GM19372 (cell line): ENCODE data around the gene COX7A2L.
"Not testable (repeated sequence)": the region's sequence is repeated elsewhere in the genome, so short reads cannot be mapped to it uniquely, and the experiment has no call there.

Source experiments
- ATAC-seq: cut with Tn5 transposase; IDR thresholded peaks from one replicate; pipeline ENCODE4 v1.9.1; 2021; ENCODE audit warnings: mild to moderate bottlenecking, low read depth, moderate library complexity; ENCODE audit not compliant: unreplicated experiment

Gene COX7A2L

DNA sequence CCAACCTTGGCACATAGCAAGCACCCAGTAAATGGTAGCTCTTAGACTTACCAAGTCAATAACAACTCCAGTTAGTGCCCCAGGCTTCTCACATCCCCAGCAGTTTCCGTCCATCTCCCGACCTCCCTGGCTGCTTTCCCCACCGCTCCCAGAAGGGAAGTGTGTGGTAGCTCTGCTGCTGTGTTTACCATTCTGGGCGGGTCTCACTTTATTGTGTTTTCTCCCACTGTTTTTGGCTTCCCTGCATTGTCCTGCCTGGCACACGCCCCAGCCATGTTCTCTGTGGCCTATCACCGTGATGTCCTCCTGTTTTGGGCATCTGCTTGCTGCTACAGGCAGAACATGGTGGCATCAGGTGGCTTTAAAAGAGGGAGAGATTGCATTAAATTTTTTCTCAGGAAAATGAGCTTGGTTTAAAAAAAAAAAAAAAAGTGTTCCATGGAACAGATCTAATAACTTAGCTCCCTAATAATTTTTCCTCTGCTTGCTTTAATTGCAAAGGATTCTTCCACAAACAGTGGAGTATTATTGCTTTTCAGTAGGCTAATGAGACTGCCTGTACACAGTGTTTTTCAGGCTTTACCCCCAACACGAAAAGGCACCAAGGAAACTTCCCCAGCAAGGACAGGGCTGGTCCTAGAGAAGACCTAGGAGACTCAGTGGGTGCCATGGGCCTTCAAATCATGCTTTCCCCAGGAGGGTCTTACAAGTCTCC lies 8.0 kb upstream of the COX7A2L start:
- ATAC-seq: no peak

- ATAC-seq: no peak
Observed at GRCh38 chr2:42367835-42368234, 6.8 kb upstream of the COX7A2L start.

DNA sequence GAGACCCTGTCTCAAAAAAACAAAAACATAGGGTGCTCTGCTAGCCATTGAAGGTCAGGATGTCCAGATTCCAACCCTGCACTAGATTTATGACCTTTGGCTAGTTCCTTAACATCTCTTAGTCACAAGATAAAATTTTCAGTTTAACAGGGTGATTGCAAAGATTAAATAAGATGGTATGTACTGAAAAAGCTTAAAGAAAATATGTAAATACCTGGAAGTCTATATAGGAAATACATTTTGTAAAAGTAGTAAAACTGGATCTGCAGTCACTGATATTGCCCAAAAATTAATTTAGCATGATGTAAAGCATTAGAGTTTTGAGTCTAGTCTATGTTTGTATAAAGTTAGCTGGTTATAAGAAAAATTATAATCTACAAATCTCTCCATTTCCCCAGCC lies 5.4 kb upstream of the COX7A2L start:
- ATAC-seq: no peak

DNA sequence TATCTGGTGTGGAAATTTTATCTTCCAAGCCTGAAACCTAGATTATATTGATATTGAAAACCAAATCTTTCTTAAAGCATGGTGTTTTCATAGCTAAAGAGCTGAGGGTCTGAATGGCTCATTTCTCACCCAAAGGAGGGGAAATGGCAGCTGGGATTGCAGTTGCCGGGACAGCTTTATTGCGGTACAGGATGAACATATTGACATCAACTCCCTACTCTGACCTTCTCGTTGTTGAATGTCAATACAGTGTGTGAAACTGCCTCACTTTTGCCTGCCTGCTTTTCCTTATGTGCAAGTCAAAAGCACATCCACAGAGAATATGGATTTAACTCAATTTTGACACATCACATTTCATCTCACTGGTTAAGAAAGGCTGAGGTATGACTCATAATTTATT lies 3.6 kb upstream of the COX7A2L start:
- ATAC-seq: no peak

GRCh38 chr2:42363413-42363812 lies 2.4 kb upstream of the COX7A2L start:
- no peak for ATAC-seq

DNA sequence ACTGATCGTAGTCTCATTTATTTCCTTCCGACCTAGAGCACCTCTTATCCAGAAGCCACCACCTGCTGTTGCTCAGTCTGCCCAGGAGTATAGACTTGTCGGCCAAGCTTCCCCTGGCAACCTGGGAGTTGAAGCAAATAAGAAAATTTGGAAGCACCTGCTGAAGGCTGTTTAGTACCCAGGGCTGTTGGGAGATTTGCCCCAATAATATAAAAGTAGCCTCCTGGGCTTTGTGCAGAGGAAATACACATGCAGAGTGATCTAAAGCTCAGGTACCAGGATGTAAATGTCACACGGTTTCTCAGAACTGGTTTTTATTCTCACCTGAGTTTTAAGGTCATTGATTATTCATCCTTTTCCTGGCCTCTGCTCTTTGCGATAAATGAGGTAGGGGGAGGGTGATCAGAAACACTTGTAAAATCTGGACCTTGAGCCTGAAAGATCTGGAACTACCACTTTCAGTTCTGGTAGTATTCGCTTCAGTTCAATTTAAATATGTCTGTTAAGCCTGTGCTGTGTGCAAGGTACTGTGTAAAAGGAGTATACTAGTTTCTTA lies 789 bp upstream of the COX7A2L start:
- ATAC-seq: no peak

- no peak for ATAC-seq
Observed at GRCh38 chr2:42360493-42360889, 526 bp downstream of the COX7A2L start.

DNA sequence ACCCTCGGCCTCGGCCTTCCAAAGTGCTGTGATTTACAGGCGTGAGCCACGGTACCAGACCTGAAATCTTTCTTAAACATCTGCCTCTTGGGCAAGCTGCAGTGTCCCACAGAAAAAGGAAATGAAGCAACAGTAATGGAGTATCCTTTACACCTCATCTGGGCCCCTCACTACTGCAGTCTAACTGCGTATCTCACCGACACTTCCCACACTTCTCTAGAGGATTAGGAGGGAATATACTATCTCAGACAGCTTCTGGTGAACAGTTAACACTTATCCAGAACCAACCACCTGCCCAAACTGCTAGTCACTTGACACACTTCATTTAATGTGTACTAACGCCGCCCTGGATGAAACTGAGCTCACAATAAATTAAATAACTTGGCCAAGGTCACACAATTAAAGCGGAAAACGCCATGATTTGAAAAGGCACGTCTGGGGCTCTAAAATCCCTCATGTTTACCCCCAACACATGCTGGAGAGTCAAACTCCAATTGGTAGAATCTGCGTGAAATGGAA lies 993 bp downstream of the COX7A2L start:
- no peak for ATAC-seq

- ATAC-seq: no peak
Observed at GRCh38 chr2:42359304-42359964, 1.6 kb downstream of the COX7A2L start.

DNA sequence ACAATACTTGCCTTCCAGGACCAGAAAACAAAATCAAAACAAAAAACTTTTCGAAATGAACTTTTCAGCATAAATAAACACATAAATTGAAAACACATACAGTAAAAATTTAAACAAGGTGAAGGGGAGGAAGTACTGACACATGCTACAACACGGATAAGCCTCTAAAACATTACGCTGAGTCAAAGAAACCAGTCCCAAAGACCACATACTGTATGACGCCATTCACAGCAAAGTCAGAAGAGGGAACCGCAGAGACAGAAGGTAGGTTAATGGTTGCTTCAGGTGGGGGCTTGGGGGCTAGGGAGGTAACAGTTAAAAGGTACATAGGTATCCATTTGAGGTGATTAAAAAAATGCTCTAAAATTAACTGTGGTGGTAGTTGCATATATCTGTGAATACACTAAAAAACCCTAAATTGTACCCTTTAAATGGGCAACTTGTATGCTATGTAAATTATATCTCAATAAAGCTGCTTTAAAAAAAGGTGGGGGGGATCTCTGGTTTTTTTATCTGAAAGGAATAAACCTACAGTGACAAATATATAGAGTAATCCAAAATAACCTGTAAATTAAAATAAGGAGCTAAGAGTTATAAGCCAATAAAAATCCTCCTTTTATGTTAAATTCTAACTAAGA lies 7.1 kb downstream of the COX7A2L start:
- no peak for ATAC-seq

- ATAC-seq: no peak
Observed at GRCh38 chr2:42351864-42352263, 9.2 kb downstream of the COX7A2L start.

DNA sequence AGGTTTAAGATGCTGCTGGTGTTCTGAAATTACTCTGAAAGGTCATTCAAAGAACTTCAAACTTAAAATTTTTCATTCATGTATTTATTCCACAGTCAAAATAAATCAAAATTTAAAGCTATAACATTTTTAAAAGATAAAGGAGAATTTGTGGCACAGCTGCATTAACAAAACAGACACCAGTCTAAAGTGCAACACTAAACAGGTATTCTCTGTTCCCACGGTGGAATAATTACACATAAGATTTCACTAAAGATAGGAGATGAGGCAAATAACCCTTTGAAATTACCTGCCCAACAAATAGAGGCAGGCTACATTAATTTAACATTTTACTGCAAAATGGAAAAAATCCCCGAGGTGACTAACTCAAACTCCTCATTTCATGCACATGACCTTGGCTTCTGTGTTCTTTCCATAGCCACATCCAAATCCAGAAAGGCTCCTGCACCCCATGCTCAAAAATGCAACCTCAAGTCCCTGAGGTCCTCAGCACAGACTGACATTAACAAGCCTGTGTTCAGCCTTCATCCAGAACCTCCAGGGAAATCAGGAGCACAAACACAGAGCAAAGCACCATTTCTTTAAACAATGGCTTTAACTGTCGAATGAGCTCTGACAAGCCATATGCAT lies 10.5 kb downstream of the COX7A2L start:
- no peak for ATAC-seq

GRCh38 chr2:42348113-42348805 lies 12.8 kb downstream of the COX7A2L start:
- ATAC-seq: no peak

DNA sequence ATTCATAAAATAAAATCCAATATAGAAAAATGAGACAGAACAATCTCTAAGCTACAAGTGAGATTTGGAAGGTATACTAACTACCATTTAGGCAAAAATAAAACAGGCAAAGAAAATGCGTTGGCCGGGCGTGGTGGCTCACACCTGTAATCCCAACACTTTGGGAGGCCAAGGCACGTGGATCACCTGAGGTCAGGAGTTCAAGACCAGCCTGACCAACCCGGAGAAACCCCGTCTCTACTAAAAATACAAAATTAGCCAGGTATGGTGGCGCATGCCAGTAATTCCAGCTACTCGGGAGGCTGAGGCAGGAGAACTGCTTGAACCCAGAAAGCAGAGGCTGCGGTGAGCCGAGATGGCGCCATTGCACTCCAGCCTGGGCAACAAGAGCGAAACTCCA lies 13.5 kb downstream of the COX7A2L start:
- ATAC-seq: not testable (repeated sequence)

GRCh38 chr2:42346856-42347255 lies 14.2 kb downstream of the COX7A2L start:
- not testable (repeated sequence) for ATAC-seq

GRCh38 chr2:42345986-42346385 lies 15.0 kb downstream of the COX7A2L start:
- no peak for ATAC-seq

GRCh38 chr2:42342795-42343241 lies 18.2 kb downstream of the COX7A2L start:
- no peak for ATAC-seq

- ATAC-seq: no peak
Observed at GRCh38 chr2:42342061-42342794, 18.8 kb downstream of the COX7A2L start.

- ATAC-seq: no peak
Observed at GRCh38 chr2:42340938-42341636, 19.9 kb downstream of the COX7A2L start.
